GM18867 (cell line): Measurements from ENCODE around the gene SLC29A2.
"Not testable (repeated sequence)": the region's sequence is repeated elsewhere in the genome, so short reads cannot be mapped to it uniquely, and the experiment has no call there.

Experiments used
- ATAC-seq: cut with Tn5 transposase; IDR thresholded peaks from one replicate; pipeline ENCODE4 v1.9.1; 2021; ENCODE audit warnings: mild to moderate bottlenecking, moderate library complexity; ENCODE audit not compliant: unreplicated experiment

SLC29A2 gene

GRCh38 chr11:66386171-66387069 is 14.9 kb upstream of the SLC29A2 start:
- ATAC-seq = no peak

- ATAC-seq = not testable (repeated sequence)
Observed at GRCh38 chr11:66384316-66384715, 12.8 kb upstream of the SLC29A2 start.

GRCh38 chr11:66380264-66380663 is 8.7 kb upstream of the SLC29A2 start:
- ATAC-seq = not testable (repeated sequence)

GRCh38 chr11:66373690-66374287 is 2.2 kb upstream of the SLC29A2 start:
- not testable (repeated sequence) for ATAC-seq

- ATAC-seq = no peak
Observed at GRCh38 chr11:66373265-66373664, 1.7 kb upstream of the SLC29A2 start.

- no peak for ATAC-seq
Observed at GRCh38 chr11:66369073-66369894, 2.3 kb downstream of the SLC29A2 start.

- ATAC-seq = no peak
Observed at GRCh38 chr11:66368484-66368883, 3.1 kb downstream of the SLC29A2 start.

GRCh38 chr11:66367561-66368312 is 3.8 kb downstream of the SLC29A2 start:
- ATAC-seq = no peak

- no peak for ATAC-seq
Observed at GRCh38 chr11:66366844-66367477, 4.6 kb downstream of the SLC29A2 start.

- ATAC-seq = no peak
Observed at GRCh38 chr11:66365711-66366619, 5.6 kb downstream of the SLC29A2 start.

GRCh38 chr11:66365166-66365565 is 6.4 kb downstream of the SLC29A2 start:
- no peak for ATAC-seq

- ATAC-seq = no peak
Observed at GRCh38 chr11:66363805-66364535, 7.6 kb downstream of the SLC29A2 start.

- ATAC-seq = no peak
Observed at GRCh38 chr11:66363187-66363601, 8.4 kb downstream of the SLC29A2 start.

GRCh38 chr11:66362481-66363147 is 8.9 kb downstream of the SLC29A2 start:
- ATAC-seq = no peak

- no peak for ATAC-seq
Observed at GRCh38 chr11:66361502-66361941, 10.0 kb downstream of the SLC29A2 start.

- no peak for ATAC-seq
Observed at GRCh38 chr11:66360406-66361073, 11.0 kb downstream of the SLC29A2 start.

GRCh38 chr11:66359662-66360087 is 11.9 kb downstream of the SLC29A2 start:
- ATAC-seq = no peak
